ENCODE results near the gene PGA4. TPM values are rescaled to one million over a fixed set of nuclear protein-coding genes. Genes with fewer than 3 reads are reported as not detected.
"Not testable (repeated sequence)": the region's sequence is repeated elsewhere in the genome, so short reads cannot be mapped to it uniquely, and the experiment has no call there.

PGA4 gene
- total RNA-seq, 1 donor from 2014 or later, result not detected

DNA sequence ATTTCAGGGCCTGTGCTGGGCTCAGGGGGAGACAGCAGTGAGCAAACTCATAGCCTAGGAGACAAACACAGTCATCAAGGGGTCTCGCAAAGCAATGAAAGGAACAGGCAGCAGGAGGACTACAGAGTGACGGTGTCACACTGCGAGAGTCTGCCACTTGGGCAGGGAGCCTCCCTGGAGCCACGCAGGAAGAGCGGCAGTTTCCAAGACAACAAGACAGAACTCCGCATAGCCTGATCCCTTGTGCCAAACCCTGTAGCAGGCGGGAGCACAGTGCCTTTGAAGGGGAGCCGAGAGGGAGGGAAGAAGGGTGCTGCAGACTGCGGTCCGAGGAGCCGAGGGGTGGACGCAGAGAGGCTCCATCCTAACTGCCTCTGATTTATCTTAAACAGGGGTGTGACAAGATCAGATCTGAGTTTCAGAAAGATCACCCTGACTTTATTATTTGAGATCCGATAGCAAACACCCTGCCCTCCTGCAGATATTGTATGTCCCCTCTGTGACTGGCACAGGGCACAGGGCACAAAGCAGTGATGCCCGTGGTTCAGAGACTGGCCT, 17.6 kb upstream of the PGA4 start:
- DNase-seq (ENCODE audit: low spot score), result not testable (repeated sequence)

- not testable (repeated sequence) for DNase-seq (ENCODE audit: low spot score)
Observed at GRCh38 chr11:61207636-61208310, 14.4 kb upstream of the PGA4 start.

- DNase-seq (ENCODE audit: low spot score), result not testable (repeated sequence)
Observed at GRCh38 chr11:61210629-61211028, 11.5 kb upstream of the PGA4 start.

DNA sequence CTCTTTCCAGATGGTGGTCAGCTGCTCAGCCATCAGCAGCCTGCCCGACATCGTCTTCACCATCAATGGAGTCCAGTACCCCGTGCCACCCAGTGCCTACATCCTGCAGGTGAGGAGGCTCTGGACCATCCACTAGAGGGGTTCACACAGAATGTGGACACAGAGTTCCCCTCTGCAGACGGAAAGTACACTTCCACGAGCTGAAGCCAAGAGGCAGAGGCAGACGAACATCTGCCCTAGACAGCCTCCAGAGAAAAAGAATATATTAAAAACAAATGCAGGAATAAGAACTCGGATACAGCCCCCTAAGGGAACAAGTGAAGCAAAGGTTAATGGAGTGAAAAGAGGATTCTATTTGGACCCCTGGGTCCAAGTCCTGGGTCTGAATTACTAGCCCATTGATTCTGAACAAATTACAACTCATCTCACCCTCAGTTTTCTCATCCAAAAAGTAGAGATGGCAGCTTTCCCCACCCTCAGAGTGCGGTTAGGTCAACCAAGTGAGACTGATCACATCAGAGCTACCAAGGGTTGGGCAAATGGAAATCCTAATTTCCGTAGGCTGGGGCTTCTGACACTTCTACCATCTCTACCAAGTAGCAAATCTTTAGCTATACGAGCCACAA, 10.7 kb upstream of the PGA4 start:
- DNase-seq (ENCODE audit: low spot score), result not testable (repeated sequence)

- DNase-seq (ENCODE audit: low spot score), result not testable (repeated sequence)
Observed at GRCh38 chr11:61212202-61212601, 9.9 kb upstream of the PGA4 start.

GRCh38 chr11:61213711-61214324, 8.3 kb upstream of the PGA4 start:
- not testable (repeated sequence) for DNase-seq (ENCODE audit: low spot score)

- DNase-seq (ENCODE audit: low spot score), result not testable (repeated sequence)
Observed at GRCh38 chr11:61218306-61218705, 3.8 kb upstream of the PGA4 start.

DNA sequence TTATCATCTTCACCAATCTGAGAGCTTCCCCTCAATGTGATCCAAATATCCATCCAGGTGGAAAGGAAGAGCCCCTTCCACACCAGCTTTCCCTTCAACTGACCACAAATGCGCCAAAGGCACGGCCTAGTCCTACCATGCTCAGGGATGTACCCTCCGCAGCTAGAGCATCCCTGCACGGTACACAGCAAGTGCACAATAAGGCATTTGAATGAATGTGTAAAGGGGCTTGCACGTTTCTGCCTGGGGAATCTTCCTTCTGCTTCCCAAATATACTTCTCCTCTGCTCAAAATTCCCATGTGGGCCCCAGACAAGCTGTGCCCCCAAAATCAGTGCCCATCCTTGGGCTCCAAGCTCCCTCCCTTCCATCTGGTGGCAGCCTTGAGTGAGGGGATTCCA, 3.1 kb upstream of the PGA4 start:
- DNase-seq (ENCODE audit: low spot score), result not testable (repeated sequence)

GRCh38 chr11:61222692-61223091, 545 bp downstream of the PGA4 start:
- not testable (repeated sequence) for DNase-seq (ENCODE audit: low spot score)

GRCh38 chr11:61226457-61227137, 4.5 kb downstream of the PGA4 start:
- not testable (repeated sequence) for DNase-seq (ENCODE audit: low spot score)

DNA sequence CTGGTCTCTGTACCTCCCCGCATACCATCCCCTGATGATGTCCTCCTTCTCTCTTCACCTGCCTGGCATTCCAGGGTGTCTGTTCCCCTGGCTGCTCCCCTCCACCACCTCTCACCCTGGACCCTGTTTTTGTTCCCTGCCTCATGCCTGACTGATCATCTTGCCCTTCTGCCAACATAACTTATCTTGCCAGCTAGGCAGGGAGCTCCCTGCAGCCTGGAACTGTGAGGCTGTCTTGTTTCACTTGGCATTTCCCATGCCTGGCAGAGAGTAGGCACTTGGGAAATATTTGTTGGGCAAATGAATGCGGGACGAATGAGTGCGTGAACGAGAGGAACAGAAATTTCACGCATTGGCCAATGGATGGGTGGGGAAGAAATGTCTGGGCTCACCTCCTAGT, 7.3 kb downstream of the PGA4 start:
- DNase-seq (ENCODE audit: low spot score), result not testable (repeated sequence)

- DNase-seq (ENCODE audit: low spot score), result not testable (repeated sequence)
Observed at GRCh38 chr11:61231033-61231432, 8.9 kb downstream of the PGA4 start.

- not testable (repeated sequence) for DNase-seq (ENCODE audit: low spot score)
Observed at GRCh38 chr11:61231585-61231984, 9.4 kb downstream of the PGA4 start.

DNA sequence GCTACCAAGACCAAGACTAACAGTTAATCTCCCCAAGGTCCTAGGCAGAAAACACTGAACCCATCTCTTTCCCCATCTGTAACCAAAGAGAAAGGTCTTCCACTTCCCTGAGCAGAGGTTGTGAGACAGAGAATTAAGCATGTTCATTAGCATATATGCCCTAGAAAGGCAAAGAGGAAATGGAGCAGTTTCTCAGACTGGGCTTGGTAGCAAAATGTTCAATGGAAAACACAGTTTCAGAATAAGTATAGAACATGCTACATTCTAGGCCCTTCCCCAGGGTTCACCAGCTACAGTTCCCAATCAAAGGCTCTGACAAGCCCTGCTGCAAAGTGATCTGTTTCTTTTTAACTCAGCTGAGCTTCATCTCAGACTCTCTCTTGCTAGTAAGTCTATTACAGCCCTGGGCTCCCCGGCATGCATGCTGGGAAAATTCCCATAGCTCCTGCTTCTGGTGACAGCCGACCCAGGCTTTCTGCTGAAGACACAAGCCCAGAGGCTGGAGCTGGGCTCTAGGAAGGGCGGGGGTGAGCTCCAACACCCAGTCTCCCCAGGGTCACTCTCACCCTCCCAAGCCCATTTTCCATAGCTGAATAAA, 10.5 kb downstream of the PGA4 start:
- DNase-seq (ENCODE audit: low spot score), result not testable (repeated sequence)

DNA sequence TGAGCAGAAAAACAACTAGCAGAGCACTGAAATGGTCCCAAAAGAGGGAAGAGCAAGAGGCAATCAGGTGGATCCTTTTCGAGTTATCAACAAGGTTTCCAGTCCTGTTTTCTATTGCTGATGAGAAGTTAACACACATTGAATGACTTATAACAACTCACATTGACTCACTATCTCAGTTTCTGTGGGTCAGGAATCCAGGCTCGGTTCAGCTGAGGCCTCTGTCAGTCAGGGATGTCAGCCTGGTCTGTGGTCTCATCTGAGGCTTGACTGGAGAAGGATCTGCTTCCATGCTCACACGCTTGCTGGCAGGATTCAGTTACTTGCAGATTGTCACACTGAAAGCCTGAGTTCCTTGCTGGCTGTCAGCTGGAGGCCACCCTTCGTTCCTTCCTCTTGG, 15.0 kb downstream of the PGA4 start:
- not testable (repeated sequence) for DNase-seq (ENCODE audit: low spot score)

- DNase-seq (ENCODE audit: low spot score), result not testable (repeated sequence)
Observed at GRCh38 chr11:61240288-61240687, 18.1 kb downstream of the PGA4 start.

GRCh38 chr11:61240875-61241274, 18.7 kb downstream of the PGA4 start, which contains the start of gene PGA5:
Gene PGA5 (plus strand): TSS chr11:61241175. CDS start chr11:61241227, 52 bp downstream.
- not testable (repeated sequence) for DNase-seq (ENCODE audit: low spot score)

- DNase-seq (ENCODE audit: low spot score), result not testable (repeated sequence)
Observed at GRCh38 chr11:61241526-61241925, 19.4 kb downstream of the PGA4 start.

- DNase-seq (ENCODE audit: low spot score), result not testable (repeated sequence)
Observed at GRCh38 chr11:61245284-61245964, 23.3 kb downstream of the PGA4 start.

- DNase-seq (ENCODE audit: low spot score), result not testable (repeated sequence)
Observed at GRCh38 chr11:61248071-61248470, 25.9 kb downstream of the PGA4 start.

- not testable (repeated sequence) for DNase-seq (ENCODE audit: low spot score)
Observed at GRCh38 chr11:61249201-61249600, 27.1 kb downstream of the PGA4 start.

Data from mucosa of gallbladder (tissue), 1 donor.